ENCODE measurements around the gene PPP3R1.

GRCh38 chr2:68190991-68191731 lies 61.2 kb downstream of the PPP3R1 start:
- TF ChIP-seq CTCF (conservative IDR thresholded peaks at IDR 0.05; ENCODE audit: low read depth, low read length): no peak
- TF ChIP-seq EZH2 (IDR thresholded peaks at IDR 0.05; ENCODE audit: borderline replicate concordance, low read depth, low read length, poor library complexity, severe bottlenecking): no peak
